Fibroblast of the aortic adventitia (primary cell): ENCODE measurements around the gene ITPKC. TPM values are rescaled to one million over a fixed set of nuclear protein-coding genes. Genes with fewer than 3 reads are reported as not detected.

ENCODE experiments used
- DNase-seq: peaks from one replicate; pipeline ENCODE4 v3.0.0-alpha.2; 2010; ENCODE audit warnings: low read depth
- H3K4me3 ChIP-seq: 2 replicates; pipeline ENCODE4 v1.5.1; 2011; ENCODE audit warnings: low read depth, mild to moderate bottlenecking, control low read depth, low read length, moderate library complexity
- total RNA-seq: library from RNA; depleted of rRNA; stranded (reverse); fragments of >200 nt; gene quantifications from 2 replicates; pipeline ENCODE4 v1.2.3, GENCODE V29; 2012; ENCODE audit warnings: low replicate concordance
- TF ChIP-seq, protein P1 (sequence below): IDR thresholded peaks from 2 replicates; pipeline ENCODE4 v1.5.1; 2011; ENCODE audit warnings: mild to moderate bottlenecking, low read length, control low read depth, inconsistent platforms; ENCODE audit not compliant: insufficient read depth

The ITPKC gene
- total RNA-seq, 1 donor, result 12.7 TPM

DNA sequence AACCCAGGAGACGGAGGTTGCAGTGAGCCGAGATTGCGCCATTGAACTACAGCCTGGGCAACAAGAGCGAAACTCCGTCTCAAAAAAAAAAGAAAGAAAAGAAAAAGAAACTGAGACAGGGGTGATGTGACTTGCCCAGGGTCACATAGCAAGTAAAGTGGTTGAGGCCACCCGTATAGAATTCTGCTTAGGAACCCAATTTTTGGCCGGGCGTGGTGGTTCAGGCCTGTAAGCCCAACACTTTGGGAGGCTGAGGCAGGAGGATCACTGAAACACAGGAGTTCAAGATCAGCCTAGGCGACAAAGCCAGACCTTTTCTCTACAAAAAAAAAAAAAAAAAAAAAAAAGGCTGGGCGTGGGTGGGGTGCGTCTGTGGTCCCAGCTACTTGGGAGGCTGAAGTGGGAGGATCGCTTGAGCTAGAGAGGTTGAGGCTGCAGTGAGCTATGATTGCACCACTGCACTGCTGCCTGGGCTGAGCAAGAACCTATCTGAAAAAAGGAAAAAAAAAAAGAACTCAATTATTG lies 35.4 kb downstream of the ITPKC start:
- no peak for DNase-seq
- TF ChIP-seq, protein P1, sequence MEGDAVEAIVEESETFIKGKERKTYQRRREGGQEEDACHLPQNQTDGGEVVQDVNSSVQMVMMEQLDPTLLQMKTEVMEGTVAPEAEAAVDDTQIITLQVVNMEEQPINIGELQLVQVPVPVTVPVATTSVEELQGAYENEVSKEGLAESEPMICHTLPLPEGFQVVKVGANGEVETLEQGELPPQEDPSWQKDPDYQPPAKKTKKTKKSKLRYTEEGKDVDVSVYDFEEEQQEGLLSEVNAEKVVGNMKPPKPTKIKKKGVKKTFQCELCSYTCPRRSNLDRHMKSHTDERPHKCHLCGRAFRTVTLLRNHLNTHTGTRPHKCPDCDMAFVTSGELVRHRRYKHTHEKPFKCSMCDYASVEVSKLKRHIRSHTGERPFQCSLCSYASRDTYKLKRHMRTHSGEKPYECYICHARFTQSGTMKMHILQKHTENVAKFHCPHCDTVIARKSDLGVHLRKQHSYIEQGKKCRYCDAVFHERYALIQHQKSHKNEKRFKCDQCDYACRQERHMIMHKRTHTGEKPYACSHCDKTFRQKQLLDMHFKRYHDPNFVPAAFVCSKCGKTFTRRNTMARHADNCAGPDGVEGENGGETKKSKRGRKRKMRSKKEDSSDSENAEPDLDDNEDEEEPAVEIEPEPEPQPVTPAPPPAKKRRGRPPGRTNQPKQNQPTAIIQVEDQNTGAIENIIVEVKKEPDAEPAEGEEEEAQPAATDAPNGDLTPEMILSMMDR, result no peak
- peak overlapping the region; percentile 81 for H3K4me3 ChIP-seq

DNA sequence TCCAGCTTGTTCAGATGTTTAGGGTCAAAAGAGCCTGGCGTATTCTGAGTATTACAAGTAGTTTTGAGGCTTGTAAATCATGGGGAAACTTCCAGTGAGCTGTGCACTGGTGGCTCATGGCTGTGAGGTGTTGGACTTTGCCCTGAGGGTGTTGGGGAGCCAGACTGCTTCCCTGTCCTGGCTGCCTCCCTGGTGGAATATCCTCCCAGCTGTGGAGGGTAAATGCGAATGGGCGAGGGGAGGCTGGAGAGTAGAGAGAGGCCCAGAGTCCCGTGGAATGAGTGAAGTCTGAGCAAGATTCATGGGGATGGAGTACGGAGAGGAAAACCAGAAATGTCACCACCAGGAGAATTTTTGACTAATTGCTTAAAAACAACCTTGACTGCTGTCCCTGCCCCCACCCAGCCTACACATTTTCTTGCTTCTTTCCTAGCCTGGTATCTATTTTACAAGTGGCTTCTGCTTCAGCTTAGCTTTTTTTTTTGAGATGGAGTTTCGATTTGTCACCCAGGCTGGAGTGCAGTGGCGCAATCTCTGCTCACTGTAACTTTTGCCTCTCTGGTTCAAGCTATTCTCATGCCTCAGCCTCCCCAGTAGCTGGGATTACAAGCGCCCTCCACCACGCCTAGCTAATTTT lies 37.8 kb downstream of the ITPKC start:
- H3K4me3 ChIP-seq, result peak overlapping the region; percentile 6
- DNase-seq, result no peak

DNA sequence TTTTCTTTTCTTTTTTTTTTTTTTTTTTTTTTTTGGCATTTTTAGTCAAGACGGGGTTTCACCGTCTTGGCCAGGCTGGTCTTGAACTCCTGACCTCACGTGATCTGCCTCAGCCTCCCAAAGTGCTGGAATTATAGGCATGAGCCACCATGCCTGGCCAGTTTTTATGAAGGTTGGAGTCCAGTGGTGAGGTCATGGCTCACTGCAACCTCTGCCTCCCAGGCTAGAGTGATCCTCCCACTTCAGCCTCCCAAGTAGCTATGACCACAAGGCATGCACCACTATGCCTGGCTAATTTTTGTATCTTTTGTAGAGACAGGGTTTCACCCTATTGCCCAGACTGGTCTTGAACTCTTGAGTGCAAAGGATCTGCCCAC lies 38.3 kb downstream of the ITPKC start:
- DNase-seq, result no peak
- TF ChIP-seq, protein P1, result no peak
- no peak overlapping the region for H3K4me3 ChIP-seq

More for the DNA sequence above, 37.8 kb downstream of the ITPKC start:
- TF ChIP-seq, protein P1, result no peak

DNA sequence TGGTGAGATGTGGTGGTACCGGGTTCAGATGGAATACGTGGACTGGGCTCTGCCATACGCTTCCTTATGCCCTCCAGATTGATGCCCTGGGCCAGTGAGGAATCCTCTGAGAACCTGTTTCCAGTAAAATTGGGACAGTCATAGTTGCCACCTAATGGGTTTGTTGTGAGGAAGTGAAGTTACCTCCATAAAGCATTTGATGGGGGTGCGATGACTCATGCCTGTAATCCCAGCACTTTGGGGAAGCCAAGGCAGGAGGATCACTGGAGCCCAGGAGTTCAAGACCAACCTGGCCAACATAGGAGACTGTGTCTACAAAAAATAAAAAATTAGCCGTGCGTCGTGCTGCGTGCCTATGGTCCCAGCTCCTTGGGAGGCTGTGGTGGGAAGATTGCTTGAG lies 38.9 kb downstream of the ITPKC start:
- DNase-seq, result no peak
- TF ChIP-seq, protein P1, result no peak
- H3K4me3 ChIP-seq, result no peak overlapping the region

DNA sequence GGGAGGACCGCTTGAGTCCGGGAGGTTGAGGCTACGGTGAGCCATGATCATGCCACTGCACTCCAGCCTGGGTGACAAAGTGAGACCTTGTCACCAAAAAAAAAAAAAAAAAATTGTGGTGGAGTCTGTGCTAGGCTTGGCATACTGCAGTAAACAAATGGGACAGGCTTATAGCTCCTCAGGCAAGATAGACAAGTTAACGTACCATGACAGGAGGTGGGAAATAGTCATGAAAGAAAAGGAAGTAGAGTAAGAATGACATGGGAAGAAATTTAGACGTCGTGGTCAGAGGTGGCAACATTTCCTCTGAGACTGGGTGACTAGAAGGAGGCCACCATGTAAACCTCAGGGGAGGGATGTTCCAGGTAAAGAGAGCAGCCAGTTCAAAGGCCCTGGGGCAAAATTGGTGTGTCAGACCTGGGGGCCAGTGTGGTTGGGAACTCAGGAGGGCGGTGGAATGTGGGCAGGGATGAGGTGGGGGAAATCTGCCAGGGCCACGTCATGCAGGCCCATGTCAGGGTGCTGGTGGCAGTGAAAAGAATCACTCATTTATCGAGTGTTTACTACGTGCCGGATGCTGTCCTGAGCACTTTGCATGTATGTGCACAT lies 39.7 kb downstream of the ITPKC start:
- TF ChIP-seq, protein P1, result no peak
- DNase-seq, result no peak
- H3K4me3 ChIP-seq, result no peak overlapping the region

DNA sequence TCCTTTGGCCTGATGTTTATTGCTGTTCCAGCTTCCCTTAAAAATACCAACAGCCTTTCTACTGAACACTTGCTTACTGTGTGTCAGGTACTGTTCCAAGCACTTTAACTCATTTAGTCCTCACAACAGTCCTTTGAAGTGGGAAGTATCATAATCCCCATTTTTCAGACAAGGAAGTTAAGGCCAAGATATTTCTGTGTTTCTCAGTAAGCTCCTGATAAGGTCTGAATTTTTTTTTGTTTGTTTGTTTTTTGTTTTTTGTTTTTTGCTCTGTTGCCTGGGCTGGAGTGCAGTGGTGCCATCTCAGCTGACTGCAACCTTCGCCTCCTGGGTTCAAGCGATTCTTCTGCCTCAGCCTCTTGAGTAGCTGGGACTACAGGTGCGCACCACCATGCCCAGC lies 41.6 kb downstream of the ITPKC start:
- TF ChIP-seq, protein P1, result no peak
- no peak for DNase-seq
- H3K4me3 ChIP-seq, result no peak overlapping the region
